OCI-LY7 (cell line): ENCODE results near the gene SPANXN1. TPM values are rescaled to one million over a fixed set of nuclear protein-coding genes. Genes with fewer than 3 reads are reported as not detected.
A peak's percentile ranks its signal among the peaks of the same experiment; 100 is the strongest.
"Not testable (repeated sequence)": the region's sequence is repeated elsewhere in the genome, so short reads cannot be mapped to it uniquely, and the experiment has no call there.

Source experiments
- Bru-seq: library from RNA; stranded (reverse); fragments of 400-500 nt; gene quantifications from one replicate; lab custom pipeline; 2021; lab: Mats Ljungman, UMichigan
- BruChase-seq, 2 experiments: library from RNA; stranded (reverse); fragments of 400-500 nt; gene quantifications; one replicate each; lab custom pipeline; 2021; lab: Mats Ljungman, UMichigan
- BruUV-seq: library from RNA; stranded (reverse); fragments of 400-500 nt; replicated peaks from 2 replicates; lab custom pipeline; 2021; lab: Mats Ljungman, UMichigan
- CTCF ChIA-PET: fragments of 300-600 bp; sonication (Branson Sonifier 250); formaldehyde crosslinking; loops from one replicate; lab custom pipeline; 2022; ENCODE audit warnings: antibody characterized with exemption; ENCODE audit not compliant: unreplicated experiment; lab: Charles Lee
- POLR2A ChIA-PET: fragments of 300-600 bp; sonication (Branson Sonifier 250); formaldehyde crosslinking; loops from one replicate; lab custom pipeline; 2022; ENCODE audit warnings: antibody characterized with exemption; lab: Charles Lee
- DNase-seq: peaks from one replicate; pipeline ENCODE4 v3.0.0-alpha.2; 2015; ENCODE audit warnings: low spot score
- H2AFZ ChIP-seq: fragments of 200-600 bp; sonication (generic), shearing (Covaris generic); 2 replicates; pipeline ENCODE4 v1.6.1; 2014; ENCODE audit warnings: mild to moderate bottlenecking, antibody characterized with exemption, low read length, moderate library complexity
- H3K27ac ChIP-seq: fragments of 200-600 bp; sonication (generic); 2 replicates; pipeline ENCODE4 v1.5.1; 2014; ENCODE audit warnings: mixed run types, low read depth, mild to moderate bottlenecking, moderate library complexity, low read length, inconsistent platforms; ENCODE audit not compliant: poor library complexity, severe bottlenecking
- H3K36me3 ChIP-seq: fragments of 200-600 bp; sonication (generic); 2 replicates; pipeline ENCODE4 v1.6.1; 2014; ENCODE audit warnings: mild to moderate bottlenecking, antibody characterized with exemption, low read length, moderate library complexity, mixed read lengths; ENCODE audit not compliant: insufficient read depth
- H3K4me1 ChIP-seq: fragments of 200-600 bp; sonication (generic); 2 replicates; pipeline ENCODE4 v1.5.1; 2014; ENCODE audit warnings: mild to moderate bottlenecking, low read length; ENCODE audit not compliant: insufficient read depth, poor library complexity, severe bottlenecking
- H3K4me2 ChIP-seq: fragments of 200-600 bp; sonication (generic); 2 replicates; pipeline ENCODE4 v1.6.1; 2014; ENCODE audit warnings: mild to moderate bottlenecking, low read length
- H3K4me3 ChIP-seq: fragments of 200-600 bp; sonication (generic); 2 replicates; pipeline ENCODE4 v1.5.1; 2014; ENCODE audit warnings: mild to moderate bottlenecking, low read depth, low read length; ENCODE audit not compliant: poor library complexity, severe bottlenecking
- H3K79me2 ChIP-seq: fragments of 200-600 bp; sonication (generic); 2 replicates; pipeline ENCODE4 v1.6.1; 2016; ENCODE audit warnings: low read depth, mild to moderate bottlenecking, low read length, moderate library complexity, mixed read lengths; ENCODE audit not compliant: insufficient read depth
- H3K9me2 ChIP-seq: fragments of 200-600 bp; sonication (generic); 2 replicates; pipeline ENCODE4 v1.6.1; 2016; ENCODE audit warnings: mild to moderate bottlenecking, low read length, mixed read lengths; ENCODE audit not compliant: insufficient read depth
- H3K9me3 ChIP-seq: fragments of 200-600 bp; sonication (generic); 2 replicates; pipeline ENCODE4 v1.6.1; 2014; ENCODE audit warnings: mild to moderate bottlenecking, mixed run types, low read length, mixed read lengths
- H4K20me1 ChIP-seq: fragments of 200-600 bp; sonication (generic); 2 replicates; pipeline ENCODE4 v1.6.1; 2014; ENCODE audit warnings: mild to moderate bottlenecking, antibody characterized with exemption, low read length, moderate library complexity, mixed read lengths; ENCODE audit not compliant: insufficient read depth
- EZH2phosphoT487 ChIP-seq: fragments of 200-600 bp; sonication (generic); IDR thresholded peaks from 2 replicates; pipeline ENCODE4 v1.6.1; 2018; ENCODE audit warnings: low read depth, borderline replicate concordance, mild to moderate bottlenecking, mixed run types, antibody characterized with exemption, low read length, moderate library complexity, mixed read lengths
- intact Hi-C: fragments of 100-400 bp; cut with micrococcal nuclease; formaldehyde crosslinking; loops from one replicate; pipeline ENCODE4 v1.10.0; 2022; ENCODE audit not compliant: unreplicated experiment
- long read RNA-seq: library from polyadenylated mRNA; stranded (forward); transcript quantifications from one replicate; pipeline ENCODE4 v2.0.0, GENCODE V29; 2022
- total RNA-seq, 2 experiments: library from RNA; depleted of rRNA in 1 of 2; stranded (reverse); fragments of >200 nt in 1 of 2; shearing (Covaris generic) in 1 of 2; gene quantifications; 2 replicates each; pipeline ENCODE4 v1.2.3, GENCODE V29; 2014 to 2022
- TF ChIP-seq, protein P1 (sequence below): fragments of 200-600 bp; sonication (generic); conservative IDR thresholded peaks from 2 replicates; pipeline ENCODE4 v1.5.1; 2014; ENCODE audit warnings: mild to moderate bottlenecking, antibody characterized with exemption, low read length, moderate library complexity, mixed read lengths

SPANXN1 gene
- total RNA-seq (2014; rRNA removed; shearing (Covaris generic)) (not detected in 2 replicates), total RNA-seq (2022) (not detected in 2 replicates), Bru-seq, nascent RNA (not detected), BruChase-seq, experiment 1, labeled RNA remaining after a 6-hour chase (not detected), BruChase-seq, experiment 2, labeled RNA remaining after a 2-hour chase (not detected)
- long read RNA-seq: 0 reads

GRCh38 chrX:145247203-145247602 is at the start of gene SPANXN1:
Gene SPANXN1, plus strand, starts transcription at chrX:145247503. Its CDS starts 84 bp downstream, at chrX:145247587.
- H3K4me2 ChIP-seq, H3K4me1 ChIP-seq, H3K9me3 ChIP-seq, DNase-seq, H4K20me1 ChIP-seq, intact Hi-C loops, H3K79me2 ChIP-seq, H2AFZ ChIP-seq, POLR2A ChIA-PET, H3K9me2 ChIP-seq, CTCF ChIA-PET, H3K4me3 ChIP-seq, BruUV-seq, H3K27ac ChIP-seq, H3K36me3 ChIP-seq: not testable (repeated sequence)

DNA sequence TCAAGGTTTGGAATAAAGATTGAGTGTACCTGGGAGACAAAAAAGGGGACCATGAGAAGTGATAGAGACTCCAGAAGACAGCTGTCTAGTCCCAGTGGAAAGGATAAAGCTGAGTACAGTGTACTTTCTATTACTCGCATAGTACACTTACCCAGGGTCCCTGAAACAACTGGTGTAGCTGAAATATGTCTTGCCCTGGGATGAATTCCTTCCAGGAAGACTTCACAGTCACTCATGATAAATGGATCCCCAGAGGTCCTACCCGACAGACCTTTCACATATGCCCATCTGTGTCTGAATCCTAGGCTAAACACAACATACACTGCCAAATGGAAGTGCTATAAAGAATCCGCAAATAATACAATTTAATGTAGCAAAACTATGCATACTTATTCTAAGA is 48.2 kb upstream of the SPANXN1 start:
- Histone ChIP-seq H3K9me2 (no peaks in the 10 kb centered on the region), H3K79me2 (no peaks in the 10 kb centered on the region), H3K4me1 (no peaks in the 10 kb centered on the region), H3K4me2 (no peak overlapping the region), H3K27ac (no peak overlapping the region), H3K36me3 (no peaks in the 10 kb centered on the region), H3K9me3 (no peaks in the 10 kb centered on the region), H4K20me1 (no peaks in the 10 kb centered on the region), H2AFZ (no peak overlapping the region), H3K4me3 (no peak overlapping the region)
- POLR2A ChIA-PET: no interaction called here
- no peak for TF ChIP-seq EZH2phosphoT487
- TF ChIP-seq, protein P1, sequence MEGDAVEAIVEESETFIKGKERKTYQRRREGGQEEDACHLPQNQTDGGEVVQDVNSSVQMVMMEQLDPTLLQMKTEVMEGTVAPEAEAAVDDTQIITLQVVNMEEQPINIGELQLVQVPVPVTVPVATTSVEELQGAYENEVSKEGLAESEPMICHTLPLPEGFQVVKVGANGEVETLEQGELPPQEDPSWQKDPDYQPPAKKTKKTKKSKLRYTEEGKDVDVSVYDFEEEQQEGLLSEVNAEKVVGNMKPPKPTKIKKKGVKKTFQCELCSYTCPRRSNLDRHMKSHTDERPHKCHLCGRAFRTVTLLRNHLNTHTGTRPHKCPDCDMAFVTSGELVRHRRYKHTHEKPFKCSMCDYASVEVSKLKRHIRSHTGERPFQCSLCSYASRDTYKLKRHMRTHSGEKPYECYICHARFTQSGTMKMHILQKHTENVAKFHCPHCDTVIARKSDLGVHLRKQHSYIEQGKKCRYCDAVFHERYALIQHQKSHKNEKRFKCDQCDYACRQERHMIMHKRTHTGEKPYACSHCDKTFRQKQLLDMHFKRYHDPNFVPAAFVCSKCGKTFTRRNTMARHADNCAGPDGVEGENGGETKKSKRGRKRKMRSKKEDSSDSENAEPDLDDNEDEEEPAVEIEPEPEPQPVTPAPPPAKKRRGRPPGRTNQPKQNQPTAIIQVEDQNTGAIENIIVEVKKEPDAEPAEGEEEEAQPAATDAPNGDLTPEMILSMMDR: no peak
- CTCF ChIA-PET: no interaction called here
- DNase-seq: no peak
- no TSS peak for BruUV-seq
- intact Hi-C loops: no loop called here

- intact Hi-C loops: no loop called here
- no peaks in the 10 kb centered on the region for H3K9me3 ChIP-seq
- no peak overlapping the region for H2AFZ ChIP-seq
- no peaks in the 10 kb centered on the region for H3K4me1 ChIP-seq
- no peaks in the 10 kb centered on the region for H3K79me2 ChIP-seq
- no TSS peak for BruUV-seq
- H3K4me2 ChIP-seq: no peak overlapping the region
- POLR2A ChIA-PET: no interaction called here
- no peak overlapping the region for H3K27ac ChIP-seq
- no peak for TF ChIP-seq EZH2phosphoT487
- TF ChIP-seq, protein P1: peak; percentile 61
- no peaks in the 10 kb centered on the region for H3K36me3 ChIP-seq
- CTCF ChIA-PET: no interaction called here
- H3K4me3 ChIP-seq: no peak overlapping the region
- H3K9me2 ChIP-seq: no peaks in the 10 kb centered on the region
- peak; percentile 1 for DNase-seq
- H4K20me1 ChIP-seq: no peaks in the 10 kb centered on the region
Measured at GRCh38 chrX:145213504-145213903, 33.8 kb upstream of the SPANXN1 start.
